Activated effector memory CD4-positive, alpha-beta T cell treated with anti-CD3 and anti-CD28 coated beads, Interleukin-2, amount 50 U/mL, for 16 hours (primary cell): ENCODE data around the gene MBD6.
"Not testable (repeated sequence)": the region's sequence is repeated elsewhere in the genome, so short reads cannot be mapped to it uniquely, and the experiment has no call there.

Experiments
- DNase-seq: peaks from one replicate; pipeline ENCODE4 v3.0.0-alpha.2; 2020

Gene MBD6

DNA sequence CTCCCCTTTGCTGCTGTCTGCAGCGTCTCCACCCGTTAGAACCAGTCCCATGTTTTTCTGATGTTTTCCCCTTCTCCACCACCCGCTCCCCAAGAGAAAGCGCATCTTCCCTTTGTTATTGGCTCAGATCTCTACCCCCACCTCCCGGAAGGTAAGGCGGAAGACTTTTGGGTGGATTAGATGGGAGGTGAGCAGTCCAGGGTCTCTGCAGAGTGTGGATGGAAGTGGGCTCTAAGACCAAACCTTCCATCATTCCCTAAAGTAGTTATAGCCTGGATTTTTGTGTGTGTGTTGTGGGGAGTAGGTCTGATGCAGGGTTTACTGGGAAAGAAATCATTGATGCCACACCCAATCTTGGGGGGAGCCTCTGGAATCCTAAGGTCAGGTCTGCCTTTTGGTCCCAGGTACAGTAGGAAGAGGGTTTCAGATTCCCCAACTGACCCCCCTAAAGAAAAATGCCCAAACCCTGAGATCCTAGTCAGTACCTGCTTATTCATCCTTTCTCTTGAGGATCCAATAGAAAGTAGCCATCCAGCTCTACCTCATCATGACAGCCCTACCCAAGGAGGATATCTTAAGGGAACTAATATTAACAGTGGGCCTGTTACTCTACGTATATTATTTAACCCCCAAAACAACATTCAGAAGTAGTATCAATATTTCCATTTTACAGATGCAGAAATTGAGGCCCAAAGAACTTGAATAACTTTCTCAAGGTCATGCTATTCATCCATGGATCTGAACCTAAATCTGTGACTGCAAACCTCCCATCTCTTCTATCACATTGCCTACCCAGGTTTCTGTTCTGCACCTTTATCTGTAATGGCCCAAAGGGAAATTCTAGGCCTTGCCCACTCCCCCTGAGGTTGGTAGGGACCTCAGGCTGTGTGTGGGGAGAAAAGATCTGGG is 28.3 kb downstream of the MBD6 start:
- DNase-seq: no peak

DNA sequence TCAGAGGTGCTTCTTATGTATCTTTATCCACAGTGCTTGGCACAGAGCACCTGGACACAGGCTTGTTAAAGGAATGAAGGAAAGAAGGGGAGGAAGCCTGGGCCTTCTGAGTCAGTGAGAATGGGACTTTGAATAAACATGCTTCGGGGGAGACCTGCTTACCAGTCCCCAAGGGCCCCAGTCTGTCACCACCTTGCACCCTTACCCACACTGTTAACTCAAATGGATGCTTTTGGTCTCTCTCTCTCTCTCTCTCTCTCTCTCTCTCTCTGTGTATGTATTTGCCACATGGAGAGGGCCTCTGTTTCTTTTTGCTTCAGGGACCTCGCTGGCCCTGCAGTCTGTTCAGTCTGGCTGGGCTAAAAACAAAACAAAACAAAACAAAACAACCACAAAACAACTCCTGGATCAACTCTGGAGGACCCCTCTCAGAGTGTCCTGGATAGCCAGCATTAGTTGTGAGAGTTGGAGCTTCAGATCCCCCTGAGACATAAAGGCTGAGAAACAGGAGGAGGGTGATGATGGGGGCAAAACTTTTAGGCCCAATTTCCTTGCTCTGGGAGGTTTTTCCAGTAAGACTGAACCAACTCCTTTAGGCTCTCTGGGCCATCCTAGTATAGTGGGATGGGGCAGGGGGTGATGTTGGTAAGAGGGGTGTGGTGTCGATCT is 29.1 kb downstream of the MBD6 start:
- DNase-seq: no peak

DNA sequence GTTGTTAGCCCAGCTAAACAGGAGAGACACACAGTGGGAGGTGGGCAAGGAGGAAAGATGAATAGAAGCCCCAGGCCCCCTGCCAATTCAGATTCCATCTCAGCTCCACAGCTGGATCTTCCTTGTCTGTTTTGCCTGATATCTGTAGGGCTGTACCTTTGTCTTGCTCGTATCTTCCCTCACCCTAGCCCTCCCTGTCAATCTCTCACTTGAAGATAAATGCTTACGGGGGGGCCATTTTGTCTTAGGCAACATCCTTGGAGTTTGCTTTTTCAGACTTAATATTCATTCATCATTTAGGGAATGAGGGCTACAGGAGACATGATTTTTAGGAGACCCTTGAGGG is 29.7 kb downstream of the MBD6 start:
- no peak for DNase-seq

DNA sequence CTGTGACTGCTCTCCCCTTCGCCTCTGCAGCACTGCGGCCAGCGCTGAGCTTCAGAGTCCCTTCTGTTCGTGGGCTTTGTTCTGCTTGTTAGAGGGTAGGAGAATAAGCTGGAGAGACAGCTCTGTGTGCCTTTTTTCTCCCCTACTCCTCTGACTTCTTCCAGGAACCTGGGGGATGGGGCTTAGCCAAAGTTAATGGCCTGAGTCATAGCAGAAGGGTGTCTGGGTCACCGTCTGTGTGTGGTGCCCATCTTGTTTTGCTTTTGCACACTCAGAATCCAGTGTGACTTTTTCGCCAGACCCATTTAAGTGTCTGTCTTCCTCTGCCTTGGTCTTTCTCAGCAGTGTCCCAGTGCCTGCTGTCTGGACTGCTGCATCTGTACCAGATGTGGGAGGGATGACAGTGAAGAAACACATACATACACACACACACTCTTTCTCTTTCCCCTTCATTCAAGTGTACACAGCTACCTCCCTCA is 30.2 kb downstream of the MBD6 start:
- no peak for DNase-seq

DNA sequence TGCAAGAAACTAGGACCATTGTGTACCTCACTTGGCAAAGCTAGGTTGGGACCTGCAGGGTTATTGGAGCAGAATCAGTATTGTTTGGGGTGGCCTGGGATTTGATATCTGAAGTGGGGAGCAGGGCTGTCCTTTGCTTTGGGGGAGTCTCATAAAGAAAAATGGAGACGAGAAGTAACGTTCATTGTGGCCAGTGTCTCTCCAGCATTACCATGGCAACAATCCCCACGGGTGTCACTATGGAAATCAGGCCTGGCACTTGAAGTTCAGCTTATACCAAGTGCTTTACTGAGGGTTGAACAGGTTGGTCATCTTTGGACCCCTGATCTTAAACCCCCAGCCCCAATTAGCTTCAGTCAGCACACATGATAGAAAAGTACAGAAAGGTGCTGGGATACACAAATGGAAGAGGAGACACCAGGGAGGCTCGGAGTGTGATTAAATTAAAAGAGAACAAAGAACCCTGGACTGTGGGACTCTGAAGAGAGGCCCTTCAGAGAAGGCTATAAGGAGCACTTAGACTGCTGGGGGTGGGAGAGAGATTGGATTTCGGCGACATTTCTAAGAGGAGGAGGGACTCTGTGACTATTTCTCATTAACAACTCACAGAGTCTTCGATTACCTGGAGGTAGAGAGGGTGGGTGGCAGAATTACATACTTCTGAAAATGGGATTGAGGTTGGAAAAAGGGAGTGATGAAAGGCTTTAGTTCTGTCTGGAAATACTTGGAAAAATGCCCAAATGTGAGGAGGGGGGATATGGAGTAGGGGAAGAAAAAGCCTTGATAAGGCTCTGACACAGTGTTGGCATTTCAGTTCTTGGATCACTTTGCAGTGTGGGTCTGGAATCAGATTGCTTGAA is 30.9 kb downstream of the MBD6 start:
- DNase-seq: no peak

DNA sequence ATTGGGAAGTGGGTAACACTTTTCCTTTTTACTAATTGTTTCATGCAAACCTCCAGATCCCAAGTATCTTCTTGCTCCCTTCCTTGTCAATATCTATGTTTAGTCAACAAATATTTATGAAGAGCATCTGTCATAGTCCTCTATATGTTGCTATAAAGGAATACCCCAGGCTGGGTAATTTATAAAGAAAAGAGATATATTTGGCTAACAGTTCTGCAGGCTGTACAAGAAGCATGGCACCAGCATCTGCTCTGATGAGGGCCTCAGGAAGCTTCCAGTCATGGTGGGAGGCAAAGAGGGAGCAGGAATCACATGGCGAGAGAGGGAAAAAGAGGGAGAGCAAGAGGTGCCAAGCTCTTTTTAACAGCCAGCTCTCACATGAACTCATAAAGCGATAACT is 31.8 kb downstream of the MBD6 start:
- no peak for DNase-seq

DNA sequence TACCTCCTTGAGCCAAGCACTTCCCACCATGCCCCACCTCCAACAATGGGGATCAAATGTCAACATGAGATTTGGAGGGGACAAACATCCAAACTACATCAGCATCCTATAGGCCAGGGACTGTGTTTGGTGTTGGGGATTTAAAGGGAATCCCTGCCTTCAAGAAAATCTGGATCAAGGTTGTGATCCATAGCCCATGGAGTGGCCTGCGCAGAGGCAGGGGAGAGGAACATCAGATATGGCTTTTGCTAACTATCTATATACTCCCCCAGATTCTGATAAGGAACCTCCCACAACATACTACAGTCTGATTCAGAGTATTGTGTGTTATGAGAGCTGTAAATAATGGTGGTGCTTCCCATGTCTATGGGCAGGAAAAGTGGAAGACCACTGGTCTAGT is 32.3 kb downstream of the MBD6 start:
- no peak for DNase-seq

DNA sequence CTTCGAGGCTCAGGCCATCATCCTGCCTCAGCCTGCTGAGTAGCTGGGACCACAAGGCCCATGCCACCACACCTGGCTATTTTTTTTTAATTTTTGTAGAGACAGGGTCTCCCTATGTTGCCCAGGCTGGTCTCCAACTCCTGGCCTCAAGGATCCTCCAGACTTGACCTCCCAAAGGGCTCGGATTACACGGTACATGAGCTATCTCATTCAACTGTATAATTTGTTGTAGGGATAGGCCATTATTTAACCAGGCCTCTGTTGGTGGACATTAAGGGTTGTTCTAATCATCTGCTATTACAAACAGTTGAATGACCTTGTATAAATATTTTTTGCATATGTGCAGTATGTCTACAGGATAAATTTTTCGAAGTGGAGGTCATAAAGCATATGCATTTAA is 36.2 kb downstream of the MBD6 start:
- DNase-seq: no peak

DNA sequence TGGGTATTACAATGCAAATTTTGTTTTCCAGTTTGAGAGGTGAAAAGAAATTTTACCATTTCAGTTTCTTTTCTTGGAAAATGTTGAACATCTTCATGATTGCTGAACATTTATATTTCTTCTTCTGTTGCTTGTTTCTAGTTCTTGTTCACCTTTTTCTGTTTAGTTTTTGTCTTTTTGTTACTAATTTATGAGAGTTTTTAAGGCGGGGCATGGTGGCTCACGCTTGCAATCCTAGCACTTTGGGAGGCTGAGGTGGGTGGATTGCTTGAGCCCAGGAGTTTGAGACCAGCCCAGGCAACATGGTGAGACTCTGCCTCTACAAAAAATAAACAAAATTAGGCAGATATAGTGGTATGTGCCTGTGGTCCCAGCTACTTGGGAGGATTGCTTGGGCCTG is 37.9 kb downstream of the MBD6 start:
- DNase-seq: no peak

DNA sequence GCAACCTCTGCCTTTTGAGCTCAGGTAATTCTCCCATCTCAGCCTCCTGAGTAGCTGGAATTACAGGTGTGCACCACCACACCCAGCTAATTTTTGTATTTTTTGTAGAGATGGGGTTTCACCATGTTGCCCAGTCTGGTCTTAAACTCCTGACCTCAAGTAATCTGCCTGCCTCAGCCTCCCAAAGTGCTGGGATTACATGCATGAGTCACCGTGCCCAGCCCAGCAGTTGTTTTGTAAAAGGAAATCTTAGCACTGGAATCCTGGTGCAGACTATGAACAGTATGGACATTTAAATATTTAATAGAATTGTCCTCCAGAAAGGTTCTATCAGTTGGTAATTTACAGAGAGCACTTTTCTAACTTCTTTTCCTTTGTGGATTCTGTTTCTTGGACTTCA is 38.5 kb downstream of the MBD6 start:
- not testable (repeated sequence) for DNase-seq

DNA sequence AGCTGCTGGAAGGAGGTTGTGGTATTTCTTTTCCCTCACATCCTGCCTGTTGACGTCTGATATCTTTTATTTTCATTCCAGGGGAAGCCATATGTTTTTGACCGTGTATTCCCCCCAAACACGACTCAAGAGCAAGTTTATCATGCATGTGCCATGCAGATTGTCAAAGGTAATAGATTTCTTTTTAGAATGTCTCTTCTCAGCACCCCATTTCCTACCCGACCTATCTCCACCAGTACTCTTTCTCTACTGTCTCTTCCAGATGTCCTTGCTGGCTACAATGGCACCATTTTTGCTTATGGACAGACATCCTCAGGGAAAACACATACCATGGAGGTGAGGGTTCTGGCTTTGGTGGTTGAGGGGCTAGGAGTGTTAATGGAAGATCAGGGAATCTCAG is 40.7 kb downstream of the MBD6 start:
- no peak for DNase-seq

DNA sequence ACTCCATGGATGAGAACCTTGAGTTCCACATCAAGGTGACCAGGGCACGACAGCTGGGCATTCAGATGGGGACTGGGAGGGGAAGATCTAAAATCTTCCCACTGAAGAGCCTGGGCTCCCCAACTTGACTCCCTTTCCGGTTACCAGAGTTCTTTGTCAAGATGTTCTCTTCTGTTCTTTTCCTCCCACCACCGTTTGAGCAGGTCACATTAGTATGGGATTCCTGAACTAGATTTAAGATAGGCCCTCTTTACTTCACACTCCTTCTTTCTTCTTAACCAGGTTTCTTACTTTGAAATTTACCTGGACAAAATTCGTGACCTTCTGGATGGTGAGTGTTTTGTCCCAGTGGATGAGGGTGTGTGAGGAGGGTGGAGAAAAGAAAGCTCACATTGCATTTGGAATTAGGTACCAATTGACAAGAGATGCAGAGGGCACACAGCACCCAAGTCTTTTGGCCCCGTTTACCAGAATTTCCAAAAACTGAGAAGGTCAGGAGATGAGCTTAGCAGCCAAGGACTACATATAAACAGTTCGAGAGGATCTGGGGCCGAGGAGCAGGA is 41.6 kb downstream of the MBD6 start:
- DNase-seq: no peak

DNA sequence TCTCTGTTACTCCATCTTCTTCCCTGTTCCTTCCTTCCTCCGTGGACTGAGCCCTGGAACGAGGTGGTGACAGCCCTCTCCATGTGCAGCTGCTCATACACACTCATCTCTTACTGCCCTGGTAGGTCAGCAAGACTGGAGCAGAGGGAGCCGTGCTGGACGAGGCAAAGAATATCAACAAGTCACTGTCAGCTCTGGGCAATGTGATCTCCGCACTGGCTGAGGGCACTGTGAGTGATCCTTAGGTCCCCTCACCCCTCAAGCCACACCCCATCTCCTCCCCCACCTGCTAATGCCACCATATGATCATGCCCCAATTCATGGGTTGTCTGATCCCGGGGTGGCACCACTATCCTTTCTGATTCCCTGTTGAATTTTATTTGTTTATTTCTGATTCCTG is 46.2 kb downstream of the MBD6 start:
- DNase-seq: peak; percentile 16

DNA sequence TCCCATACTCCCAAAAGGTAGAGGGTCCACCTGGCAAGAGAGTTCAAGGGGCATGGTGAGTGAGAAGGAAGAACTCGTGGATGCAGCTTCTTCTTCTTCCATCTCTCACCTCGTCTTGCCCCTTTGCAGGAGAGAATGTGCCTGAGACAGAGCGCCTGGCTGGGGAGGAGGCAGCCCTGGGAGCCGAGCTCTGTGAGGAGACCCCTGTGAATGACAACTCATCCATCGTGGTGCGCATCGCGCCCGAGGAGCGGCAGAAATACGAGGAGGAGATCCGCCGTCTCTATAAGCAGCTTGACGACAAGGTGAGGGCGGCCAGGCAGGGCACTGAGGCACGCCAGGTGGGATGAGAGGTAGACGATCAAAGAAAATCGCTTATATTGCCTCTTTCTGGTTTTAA is 47.2 kb downstream of the MBD6 start:
- peak; percentile 47 for DNase-seq

DNA sequence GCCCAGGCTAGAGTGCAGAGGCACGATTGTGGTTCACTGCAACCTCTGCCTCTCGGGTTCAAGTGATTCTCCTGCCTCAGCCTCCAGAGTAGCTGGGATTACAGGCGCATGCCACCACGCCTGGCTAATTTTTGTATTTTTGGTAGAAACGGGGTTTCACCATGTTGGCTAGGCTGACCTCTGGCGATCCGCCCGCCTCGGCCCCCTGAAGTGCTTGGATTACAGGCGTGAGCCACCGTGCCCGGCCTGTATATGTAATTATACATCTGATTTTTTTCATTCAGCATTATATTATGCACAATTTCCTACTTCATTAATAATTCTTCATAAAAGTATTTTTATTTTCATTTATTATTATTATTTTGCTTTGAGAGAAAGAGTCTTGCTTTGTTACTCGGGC is 47.8 kb downstream of the MBD6 start:
- peak; percentile 31 for DNase-seq

DNA sequence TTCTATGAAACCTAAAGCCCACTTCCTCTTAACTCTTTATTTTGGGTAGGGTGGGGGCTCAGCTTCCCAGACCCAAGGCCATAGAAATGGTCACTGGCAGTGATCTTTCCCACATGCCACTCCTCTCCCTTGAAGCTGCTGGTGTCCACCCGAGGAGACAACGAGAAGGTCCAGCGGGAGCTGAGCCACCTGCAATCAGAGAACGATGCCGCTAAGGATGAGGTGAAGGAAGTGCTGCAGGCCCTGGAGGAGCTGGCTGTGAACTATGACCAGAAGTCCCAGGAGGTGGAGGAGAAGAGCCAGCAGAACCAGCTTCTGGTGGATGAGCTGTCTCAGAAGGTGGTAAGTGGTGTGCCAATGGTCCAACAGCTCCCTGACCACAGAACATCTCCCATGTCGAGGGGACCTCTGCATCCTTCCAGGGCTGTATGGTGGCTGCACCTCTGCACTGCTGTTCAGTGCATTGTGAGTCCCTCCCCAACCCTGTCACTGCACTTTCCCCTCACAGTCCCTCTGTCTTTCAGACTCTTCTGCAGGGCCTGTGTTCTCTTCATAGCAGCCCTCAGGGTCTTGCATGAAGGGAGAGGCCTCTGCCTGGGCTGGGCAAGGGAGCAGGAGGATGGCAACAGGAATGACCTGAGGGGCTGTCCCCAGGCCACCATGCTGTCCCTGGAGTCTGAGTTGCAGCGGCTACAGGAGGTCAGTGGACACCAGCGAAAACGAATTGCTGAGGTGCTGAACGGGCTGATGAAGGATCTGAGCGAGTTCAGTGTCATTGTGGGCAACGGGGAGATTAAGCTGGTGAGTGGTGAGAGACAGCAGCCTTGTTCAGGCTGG is 49.5 kb downstream of the MBD6 start:
- DNase-seq: peak; percentile 54

DNA sequence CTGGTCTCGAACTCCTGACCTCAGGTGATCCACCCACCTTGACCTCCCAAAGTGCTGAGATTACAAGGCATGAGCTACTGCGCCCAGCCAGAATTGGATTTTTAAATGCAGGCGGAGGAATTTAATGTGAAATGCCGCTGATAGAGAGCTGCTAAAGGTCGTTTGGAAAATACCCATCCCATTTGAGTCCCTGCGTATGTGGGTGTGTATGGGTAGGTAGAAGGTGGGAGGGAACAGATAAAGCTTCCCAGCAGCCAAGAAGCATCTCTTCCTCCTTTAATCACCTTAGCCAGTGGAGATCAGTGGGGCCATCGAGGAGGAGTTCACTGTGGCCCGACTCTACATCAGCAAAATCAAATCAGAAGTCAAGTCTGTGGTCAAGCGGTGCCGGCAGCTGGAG is 52.2 kb downstream of the MBD6 start:
- peak; percentile 33 for DNase-seq

DNA sequence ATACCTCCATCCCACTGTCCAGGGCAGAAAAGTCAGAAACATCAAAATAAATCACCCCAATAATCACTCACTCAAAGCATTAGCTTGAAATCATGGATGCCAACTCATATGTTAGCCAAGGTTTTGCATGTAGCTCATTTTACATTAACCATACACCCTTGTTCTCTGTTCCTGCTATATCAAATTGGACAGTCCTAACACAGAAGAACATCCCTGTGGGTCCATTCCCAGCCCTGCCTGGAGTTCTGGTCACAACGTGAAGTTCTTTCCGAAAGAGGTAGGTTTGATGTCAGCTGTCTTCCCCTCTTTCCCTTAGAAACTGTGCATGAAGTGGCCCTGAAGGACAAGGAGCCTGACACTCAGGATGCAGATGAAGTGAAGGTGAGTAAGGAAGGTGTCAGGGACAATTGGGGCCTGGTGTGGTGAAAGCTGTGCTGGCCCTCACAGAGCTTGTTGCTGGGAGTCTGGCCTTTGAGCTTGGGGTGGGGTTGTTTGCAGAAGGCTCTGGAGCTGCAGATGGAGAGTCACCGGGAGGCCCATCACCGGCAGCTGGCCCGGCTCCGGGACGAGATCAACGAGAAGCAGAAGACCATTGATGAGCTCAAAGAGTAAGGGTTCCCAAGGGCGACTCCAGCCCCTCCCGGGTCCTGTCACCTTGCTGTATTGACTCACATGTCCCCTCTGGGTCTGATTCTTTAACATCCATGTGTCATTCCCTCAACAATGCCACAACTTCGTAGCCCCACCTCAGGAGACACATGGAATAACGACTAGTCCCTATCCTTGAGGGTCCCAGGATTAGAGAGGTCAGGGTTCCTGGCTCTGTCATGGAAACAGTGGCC is 53.4 kb downstream of the MBD6 start:
- DNase-seq: peak; percentile 50

DNA sequence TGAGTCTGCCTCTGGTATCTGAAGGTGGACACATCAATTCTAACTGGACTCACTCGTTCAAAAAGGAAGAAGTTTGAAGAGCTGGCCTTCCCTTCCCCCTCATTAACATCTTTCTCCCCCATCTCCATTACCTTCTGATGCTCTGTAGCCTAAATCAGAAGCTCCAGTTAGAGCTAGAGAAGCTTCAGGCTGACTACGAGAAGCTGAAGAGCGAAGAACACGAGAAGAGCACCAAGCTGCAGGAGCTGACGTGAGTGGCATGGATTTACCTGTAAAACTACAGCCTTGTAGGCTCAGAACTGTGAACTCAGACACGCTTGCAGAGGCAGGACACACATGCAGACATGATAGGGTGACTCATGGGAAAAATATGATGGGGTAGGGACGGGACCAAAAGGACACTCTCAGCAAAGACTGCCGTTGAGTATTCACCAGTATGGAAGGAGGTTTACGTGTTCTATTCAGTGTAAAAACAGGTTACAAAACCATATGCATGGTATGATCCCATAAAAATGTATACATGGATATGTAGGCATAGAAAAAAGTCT is 54.1 kb downstream of the MBD6 start:
- peak; percentile 19 for DNase-seq

DNA sequence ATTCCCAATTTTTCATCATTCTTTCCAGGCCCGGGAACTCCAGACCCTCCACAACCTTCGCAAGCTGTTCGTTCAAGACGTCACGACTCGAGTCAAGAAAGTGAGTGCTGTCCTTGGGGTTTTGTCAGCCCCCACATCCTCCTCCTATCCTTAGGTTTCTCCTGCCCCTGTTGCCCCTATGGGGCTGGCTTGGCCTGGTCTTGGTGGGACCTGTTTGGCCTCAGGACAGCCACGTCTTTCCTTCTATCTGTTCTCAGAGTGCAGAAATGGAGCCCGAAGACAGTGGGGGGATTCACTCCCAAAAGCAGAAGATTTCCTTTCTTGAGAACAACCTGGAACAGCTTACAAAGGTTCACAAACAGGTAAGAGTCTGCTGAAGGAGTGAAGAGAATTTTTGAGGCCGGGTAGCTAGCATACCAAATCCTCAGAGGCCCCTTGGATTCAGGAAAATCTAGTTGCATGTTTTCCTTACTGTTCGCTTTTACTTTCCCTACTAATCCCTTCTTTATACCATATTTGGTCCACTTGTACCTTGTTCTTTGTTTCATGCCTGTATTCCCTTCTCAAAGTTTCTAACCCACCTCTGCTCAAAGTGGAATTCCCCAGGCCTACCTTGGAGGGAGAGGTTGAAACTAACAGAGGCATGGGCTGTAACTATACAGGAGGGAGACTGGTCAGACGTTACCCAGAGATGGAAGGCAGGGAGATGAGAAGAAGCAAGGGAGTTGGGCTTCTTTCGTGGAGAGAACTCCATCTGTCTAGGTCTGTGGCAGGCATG is 55.5 kb downstream of the MBD6 start:
- DNase-seq: no peak
